Endodermal cell (in vitro differentiated cells): ENCODE data around the gene NBAS. TPM values are rescaled to one million over a fixed set of nuclear protein-coding genes. Genes with fewer than 3 reads are reported as not detected.

ENCODE experiments used
- DNase-seq: peaks from one replicate; pipeline ENCODE4 v3.0.0-alpha.2; 2017
- H3K27ac ChIP-seq: 2 replicates; pipeline ENCODE4 v1.5.1; 2013; ENCODE audit warnings: mild to moderate bottlenecking, low read depth, low read length, moderate library complexity
- H3K27me3 ChIP-seq: 2 replicates; pipeline ENCODE4 v1.6.1; 2013; ENCODE audit warnings: mild to moderate bottlenecking, low read length, moderate library complexity; ENCODE audit not compliant: insufficient read depth, control insufficient read depth, poor library complexity, severe bottlenecking
- H3K36me3 ChIP-seq: 2 replicates; pipeline ENCODE4 v1.7.0; 2013; ENCODE audit warnings: mild to moderate bottlenecking, low read length, moderate library complexity; ENCODE audit not compliant: control insufficient read depth, insufficient read depth
- H3K4me1 ChIP-seq: one replicate; pipeline ENCODE4 v1.7.0; 2013; ENCODE audit warnings: low read length; ENCODE audit not compliant: control insufficient read depth, insufficient read depth
- H3K4me3 ChIP-seq: 2 replicates; pipeline ENCODE4 v1.5.1; 2013; ENCODE audit warnings: mild to moderate bottlenecking, low read length, moderate library complexity
- H3K9ac ChIP-seq: 2 replicates; pipeline ENCODE4 v1.6.1; 2013; ENCODE audit warnings: mild to moderate bottlenecking, low read length, moderate library complexity; ENCODE audit not compliant: poor library complexity, severe bottlenecking; ENCODE audit errors: extremely low read depth
- H3K9me3 ChIP-seq: 2 replicates; pipeline ENCODE4 v1.6.1; 2013; ENCODE audit warnings: mild to moderate bottlenecking, low read length, moderate library complexity; ENCODE audit not compliant: control insufficient read depth
- H3K27ac Mint-ChIP-seq: 2 replicates; pipeline ENCODE4 v1.8.0; 2020; ENCODE audit warnings: mixed read lengths
- H3K27me3 Mint-ChIP-seq: 2 replicates; pipeline ENCODE4 v1.8.0; 2021; ENCODE audit warnings: mild to moderate bottlenecking, mixed read lengths; ENCODE audit not compliant: insufficient read depth
- H3K36me3 Mint-ChIP-seq: 2 replicates; pipeline ENCODE4 v1.8.0; 2020; ENCODE audit warnings: low read depth, mixed read lengths
- H3K4me1 Mint-ChIP-seq: 2 replicates; pipeline ENCODE4 v1.8.0; 2020; ENCODE audit warnings: mixed read lengths
- H3K4me3 Mint-ChIP-seq: 2 replicates; pipeline ENCODE4 v1.8.0; 2020; ENCODE audit warnings: mild to moderate bottlenecking, moderate library complexity, mixed read lengths
- H3K9me3 Mint-ChIP-seq: 2 replicates; pipeline ENCODE4 v1.8.0; 2020; ENCODE audit warnings: mild to moderate bottlenecking, mixed read lengths
- CTCF ChIP-seq: fragments of 200-600 bp; sonication (generic); conservative IDR thresholded peaks from 2 replicates; pipeline ENCODE4 v1.5.0; 2021; ENCODE audit warnings: antibody characterized with exemption, mild to moderate bottlenecking
- WGBS, 2 experiments: methylation state at CpG; one replicate each; pipeline versions ENCODE4 v1.1.5 to v1.1.7; 2013; ENCODE audit warnings: missing lambda C conversion rate in 2 of 2, mixed read lengths in 1 of 2; ENCODE audit not compliant: insufficient coverage in 1 of 2, insufficient read length in 1 of 2; 5-methylcytosine and 5-hydroxymethylcytosine counted together
- total RNA-seq, 2 donors: library from RNA; stranded (reverse); fragmentation: NEBNext Ultra II Directional in 1 of 2; extraction: Animal tissue kit (Norgen Biotek cat#: 25700) in 1 of 2; gene quantifications; 2 replicates in 1 of 2; 3 replicates in 1 of 2; pipeline ENCODE4 v1.2.1, GENCODE V29; 2021

Gene NBAS
- total RNA-seq, 2 donors from 2014 or later: 47.4 to 54.7 TPM

- H3K9me3 Mint-ChIP-seq: peaks cover 6% of the 10 kb centered on the region
- no peak for TF ChIP-seq CTCF
- Histone ChIP-seq H3K27ac (no peak overlapping the region), H3K36me3 (peaks cover 2% of the 10 kb centered on the region), H3K9me3 (peaks cover 14% of the 10 kb centered on the region), H3K4me1 (no peaks in the 10 kb centered on the region), H3K9ac (no peak overlapping the region), H3K27me3 (no peaks in the 10 kb centered on the region), H3K4me3 (no peak overlapping the region)
- no peak for DNase-seq
- no peak overlapping the region for H3K27ac Mint-ChIP-seq
- H3K4me1 Mint-ChIP-seq: no peaks in the 10 kb centered on the region
- no peak overlapping the region for H3K4me3 Mint-ChIP-seq
- peaks cover 7% of the 10 kb centered on the region for H3K36me3 Mint-ChIP-seq
- H3K27me3 Mint-ChIP-seq: no peaks in the 10 kb centered on the region
Measured at GRCh38 chr2:15200581-15200980, 360.6 kb downstream of the NBAS start.

- Histone ChIP-seq H3K27me3 (no peaks in the 10 kb centered on the region), H3K4me1 (no peaks in the 10 kb centered on the region), H3K36me3 (no peaks in the 10 kb centered on the region), H3K4me3 (no peak overlapping the region), H3K9ac (no peak overlapping the region), H3K27ac (no peak overlapping the region), H3K9me3 (no peaks in the 10 kb centered on the region)
- Mint-ChIP-seq H3K4me1 (no peaks in the 10 kb centered on the region), H3K27ac (no peak overlapping the region), H3K36me3 (no peaks in the 10 kb centered on the region), H3K27me3 (no peaks in the 10 kb centered on the region), H3K9me3 (no peaks in the 10 kb centered on the region), H3K4me3 (no peak overlapping the region)
- 93 to 96% methylated on average over 3 of the region's 3 CpGs for WGBS, 2 experiments
- no peak for TF ChIP-seq CTCF
- no peak for DNase-seq
Measured at GRCh38 chr2:15198051-15198450, 363.1 kb downstream of the NBAS start.

- TF ChIP-seq CTCF: no peak
Measured at GRCh38 chr2:15195813-15196212, 365.3 kb downstream of the NBAS start.

More at GRCh38 chr2:15195813-15196212, 365.3 kb downstream of the NBAS start:
- Mint-ChIP-seq H3K27ac (no peak overlapping the region), H3K9me3 (no peaks in the 10 kb centered on the region), H3K4me1 (no peaks in the 10 kb centered on the region), H3K4me3 (no peak overlapping the region), H3K27me3 (no peaks in the 10 kb centered on the region), H3K36me3 (no peaks in the 10 kb centered on the region)
- no peak for DNase-seq
- Histone ChIP-seq H3K9me3 (no peaks in the 10 kb centered on the region), H3K27ac (no peak overlapping the region), H3K4me3 (no peak overlapping the region), H3K36me3 (no peaks in the 10 kb centered on the region), H3K9ac (no peak overlapping the region), H3K27me3 (no peaks in the 10 kb centered on the region), H3K4me1 (no peaks in the 10 kb centered on the region)
- WGBS, 2 experiments: 96% methylated on average over 4 of the region's 4 CpGs
